Right ventricle myocardium superior (tissue), 1 donor: Measurements from ENCODE around the gene P2RY2. TPM values are rescaled to one million over a fixed set of nuclear protein-coding genes. Genes with fewer than 3 reads are reported as not detected.
"Not testable (repeated sequence)": the region's sequence is repeated elsewhere in the genome, so short reads cannot be mapped to it uniquely, and the experiment has no call there.

ENCODE experiments used
- ATAC-seq: fragments of 200-7000 bp; cut with Tn5 transposase; one replicate; pipeline ENCODE4 v1.9.1; 2020; ENCODE audit warnings: mild to moderate bottlenecking; ENCODE audit not compliant: poor library complexity
- DNase-seq: peaks from one replicate; pipeline ENCODE4 v3.0.0-alpha.2; 2020
- intact Hi-C: fragments of 100-400 bp; cut with DNase I; formaldehyde crosslinking; loops from one replicate; pipeline ENCODE4 v1.11.2; 2022
- total RNA-seq: library from RNA; stranded (reverse); fragmentation: NEBNext Ultra II Directional; extraction: Animal tissue kit (Norgen Biotek cat#: 25700); gene quantifications from one replicate; pipeline ENCODE4 v1.2.1, GENCODE V29; 2021
- donor health status: DM: no; HTN: yes; CAD: no; lungs with severe emphysema.

Gene P2RY2
- total RNA-seq, 1 donor from 2014 or later = 22.5 TPM

GRCh38 chr11:73185680-73186293 lies 32.3 kb upstream of the P2RY2 start:
- intact Hi-C loops = loop anchor here (5.0 kb wide), 2 partner anchors 57 to 102 kb away; no protein-coding TSS in a partner anchor
- DNase-seq (no peak), ATAC-seq (no peak)

- no peak for ATAC-seq
These were observed 31.7 kb upstream of the P2RY2 start for GRCh38 chr11:73186294-73186850.

GRCh38 chr11:73186886-73187285 lies 31.2 kb upstream of the P2RY2 start:
- no peak for ATAC-seq

More at GRCh38 chr11:73186294-73186850, 31.7 kb upstream of the P2RY2 start:
- DNase-seq = no peak
- intact Hi-C loops = loop anchor here (5.0 kb wide), 2 partner anchors 56 to 101 kb away; no protein-coding TSS in a partner anchor

GRCh38 chr11:73187854-73188253 lies 30.2 kb upstream of the P2RY2 start:
- intact Hi-C loops = loop anchor here (5.0 kb wide), 2 partner anchors 54 to 99 kb away; no protein-coding TSS in a partner anchor
- ATAC-seq = no peak
- no peak for DNase-seq

More at GRCh38 chr11:73186886-73187285, 31.2 kb upstream of the P2RY2 start:
- intact Hi-C loops = loop anchor here (5.0 kb wide), 2 partner anchors 55 to 100 kb away; no protein-coding TSS in a partner anchor
- DNase-seq = no peak

- DNase-seq = peak; percentile 69
- intact Hi-C loops = loop anchor here (5.0 kb wide), 2 partner anchors 54 to 99 kb away; no protein-coding TSS in a partner anchor
- ATAC-seq = peak; percentile 87
These were observed 29.8 kb upstream of the P2RY2 start for GRCh38 chr11:73188301-73188700.

GRCh38 chr11:73189315-73189714 lies 28.8 kb upstream of the P2RY2 start:
- intact Hi-C loops = loop anchor here (5.0 kb wide), 2 partner anchors 53 to 98 kb away; no protein-coding TSS in a partner anchor
- peak; percentile 66 for DNase-seq
- ATAC-seq = no peak

GRCh38 chr11:73189723-73190556 lies 28.1 kb upstream of the P2RY2 start:
- no peak for ATAC-seq
- DNase-seq = no peak
- intact Hi-C loops = loop anchor here (5.0 kb wide), 2 partner anchors 52 to 97 kb away; no protein-coding TSS in a partner anchor

- no peak for ATAC-seq
- intact Hi-C loops = no loop called here
- DNase-seq = no peak
These were observed 27.6 kb upstream of the P2RY2 start for GRCh38 chr11:73190557-73190885.

- DNase-seq (no peak), ATAC-seq (no peak)
- intact Hi-C loops = no loop called here
These were observed 26.9 kb upstream of the P2RY2 start for GRCh38 chr11:73191151-73191550.

- no peak for ATAC-seq
- intact Hi-C loops = no loop called here
- no peak for DNase-seq
These were observed 25.8 kb upstream of the P2RY2 start for GRCh38 chr11:73192272-73192671.

- DNase-seq = no peak
- intact Hi-C loops = no loop called here
- ATAC-seq = no peak
These were observed 24.6 kb upstream of the P2RY2 start for GRCh38 chr11:73193251-73194033.

GRCh38 chr11:73194034-73194507 lies 24.0 kb upstream of the P2RY2 start:
- DNase-seq (no peak), ATAC-seq (no peak)
- intact Hi-C loops = no loop called here

- ATAC-seq (peak; percentile 39), DNase-seq (no peak)
- intact Hi-C loops = no loop called here
These were observed 23.5 kb upstream of the P2RY2 start for GRCh38 chr11:73194593-73194992.

- ATAC-seq (no peak), DNase-seq (no peak)
- intact Hi-C loops = no loop called here
These were observed 22.7 kb upstream of the P2RY2 start for GRCh38 chr11:73195191-73196007.

- DNase-seq (no peak), ATAC-seq (no peak)
- intact Hi-C loops = no loop called here
These were observed 21.5 kb upstream of the P2RY2 start for GRCh38 chr11:73196576-73196975.

GRCh38 chr11:73197348-73197747 lies 20.7 kb upstream of the P2RY2 start:
- DNase-seq (no peak), ATAC-seq (no peak)
- intact Hi-C loops = no loop called here

GRCh38 chr11:73197787-73198186 lies 20.3 kb upstream of the P2RY2 start:
- DNase-seq, intact Hi-C loops, ATAC-seq: not testable (repeated sequence)

GRCh38 chr11:73198677-73199076 lies 19.4 kb upstream of the P2RY2 start:
- DNase-seq = no peak
- intact Hi-C loops = no loop called here
- no peak for ATAC-seq
